Measurements from ENCODE around the gene COPS7A.

DNA sequence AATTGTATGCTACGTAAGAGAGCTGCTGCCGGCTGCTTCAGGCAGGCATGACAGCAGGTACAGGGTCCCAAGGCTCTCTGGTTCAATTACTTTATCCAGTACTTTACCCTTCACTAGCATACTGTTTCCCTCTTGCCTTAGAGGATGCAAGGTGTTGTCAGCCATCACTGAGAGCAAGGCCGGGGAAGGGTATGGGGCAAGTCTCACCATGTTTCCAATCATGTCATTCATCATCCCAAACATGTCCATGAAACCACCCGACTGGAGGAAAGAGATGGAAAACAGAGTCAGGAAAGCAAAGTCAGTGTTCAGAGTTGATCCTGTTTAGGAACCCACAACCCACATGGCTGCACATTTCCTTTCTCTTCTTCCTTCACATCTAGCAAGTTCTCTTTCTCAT, 26.7 kb downstream of the COPS7A start:
- TF ChIP-seq, protein P1, sequence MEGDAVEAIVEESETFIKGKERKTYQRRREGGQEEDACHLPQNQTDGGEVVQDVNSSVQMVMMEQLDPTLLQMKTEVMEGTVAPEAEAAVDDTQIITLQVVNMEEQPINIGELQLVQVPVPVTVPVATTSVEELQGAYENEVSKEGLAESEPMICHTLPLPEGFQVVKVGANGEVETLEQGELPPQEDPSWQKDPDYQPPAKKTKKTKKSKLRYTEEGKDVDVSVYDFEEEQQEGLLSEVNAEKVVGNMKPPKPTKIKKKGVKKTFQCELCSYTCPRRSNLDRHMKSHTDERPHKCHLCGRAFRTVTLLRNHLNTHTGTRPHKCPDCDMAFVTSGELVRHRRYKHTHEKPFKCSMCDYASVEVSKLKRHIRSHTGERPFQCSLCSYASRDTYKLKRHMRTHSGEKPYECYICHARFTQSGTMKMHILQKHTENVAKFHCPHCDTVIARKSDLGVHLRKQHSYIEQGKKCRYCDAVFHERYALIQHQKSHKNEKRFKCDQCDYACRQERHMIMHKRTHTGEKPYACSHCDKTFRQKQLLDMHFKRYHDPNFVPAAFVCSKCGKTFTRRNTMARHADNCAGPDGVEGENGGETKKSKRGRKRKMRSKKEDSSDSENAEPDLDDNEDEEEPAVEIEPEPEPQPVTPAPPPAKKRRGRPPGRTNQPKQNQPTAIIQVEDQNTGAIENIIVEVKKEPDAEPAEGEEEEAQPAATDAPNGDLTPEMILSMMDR (IDR thresholded peaks at IDR 0.05; ENCODE audit: borderline replicate concordance, extremely low read depth, low read length, poor library complexity, severe bottlenecking): no peak
- no peak for TF ChIP-seq EZH2 (IDR thresholded peaks at IDR 0.05; ENCODE audit: borderline replicate concordance, low read depth, low read length, severe bottlenecking)

Measured in DND-41 (cell line).